Measurements from ENCODE around the gene APLN.

Gene APLN

DNA sequence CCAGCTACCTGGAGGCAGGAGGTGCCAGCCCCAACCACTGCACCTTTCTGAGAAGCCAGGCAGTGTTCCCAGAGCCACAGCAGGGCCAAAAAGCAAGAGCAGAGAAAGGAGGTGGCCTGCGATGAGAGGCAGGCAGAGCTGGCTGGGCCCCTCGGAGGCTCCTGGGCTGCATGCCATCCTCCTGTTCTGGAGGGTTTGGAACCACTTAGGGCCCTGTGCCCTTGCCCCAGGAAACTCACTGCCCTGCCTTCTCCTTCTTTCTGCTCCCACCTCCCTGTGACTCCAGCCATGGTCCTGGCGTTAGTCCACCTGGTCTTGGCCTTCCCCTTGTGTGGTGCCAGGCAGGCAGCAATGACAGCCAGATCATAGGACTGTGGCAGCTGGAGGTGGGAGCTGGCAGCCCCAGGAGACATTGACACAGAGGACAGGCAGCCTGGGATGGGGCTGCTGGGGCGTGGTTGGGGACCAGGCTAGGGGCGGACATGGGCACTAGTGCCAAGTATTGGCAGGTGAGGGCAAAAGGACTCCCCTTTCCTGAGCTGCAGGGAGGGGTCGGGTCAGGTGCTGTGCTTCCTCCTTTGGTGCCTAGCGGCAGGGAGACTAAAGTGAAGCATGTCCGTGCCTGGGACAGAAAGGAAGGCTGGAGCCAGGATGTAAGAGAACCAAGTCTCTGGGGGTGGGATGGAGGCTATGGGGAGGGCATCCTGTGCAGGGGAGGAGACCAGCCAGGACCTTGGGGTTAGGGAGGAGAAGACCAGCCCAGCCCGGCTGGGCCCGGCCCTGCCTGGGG lies 1.4 kb downstream of the APLN start:
- TF ChIP-seq GATA2 (IDR thresholded peaks at IDR 0.05; ENCODE audit: low read depth, low read length): no peak
- no peak for TF ChIP-seq GATA3 (IDR thresholded peaks at IDR 0.05; ENCODE audit: low read depth, low read length)

DNA sequence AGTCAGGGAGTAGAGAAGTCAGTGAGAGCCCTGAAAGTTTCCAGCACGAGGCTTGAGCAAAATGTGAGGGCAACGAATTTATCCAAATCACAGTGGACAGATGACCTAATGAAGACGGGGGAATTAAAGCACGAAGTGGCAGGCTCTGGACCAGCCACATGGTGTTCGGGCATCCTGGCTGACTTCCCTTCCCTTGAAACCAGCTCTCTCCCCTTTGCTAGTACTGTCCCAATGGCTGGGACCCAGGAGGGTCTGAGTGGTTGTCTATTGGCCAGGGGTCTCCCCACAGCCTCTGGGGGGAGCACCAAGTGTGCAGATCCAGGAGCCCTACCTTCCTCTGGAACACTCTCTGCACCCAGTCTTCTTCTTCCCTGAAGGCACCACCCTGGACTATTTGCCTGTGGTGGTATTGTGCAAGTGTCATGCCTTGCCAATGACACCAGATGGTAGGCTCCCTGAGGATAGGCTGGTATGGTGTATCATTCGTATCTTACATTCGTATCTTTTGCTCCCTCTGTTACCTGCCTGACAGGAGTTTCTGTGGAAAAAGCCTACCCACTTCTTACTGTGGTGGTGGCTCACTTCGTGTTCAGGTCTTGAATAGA lies 2.1 kb downstream of the APLN start:
- no peak for TF ChIP-seq GATA3 (IDR thresholded peaks at IDR 0.05; ENCODE audit: low read depth, low read length)
- TF ChIP-seq GATA2 (IDR thresholded peaks at IDR 0.05; ENCODE audit: low read depth, low read length): no peak

DNA sequence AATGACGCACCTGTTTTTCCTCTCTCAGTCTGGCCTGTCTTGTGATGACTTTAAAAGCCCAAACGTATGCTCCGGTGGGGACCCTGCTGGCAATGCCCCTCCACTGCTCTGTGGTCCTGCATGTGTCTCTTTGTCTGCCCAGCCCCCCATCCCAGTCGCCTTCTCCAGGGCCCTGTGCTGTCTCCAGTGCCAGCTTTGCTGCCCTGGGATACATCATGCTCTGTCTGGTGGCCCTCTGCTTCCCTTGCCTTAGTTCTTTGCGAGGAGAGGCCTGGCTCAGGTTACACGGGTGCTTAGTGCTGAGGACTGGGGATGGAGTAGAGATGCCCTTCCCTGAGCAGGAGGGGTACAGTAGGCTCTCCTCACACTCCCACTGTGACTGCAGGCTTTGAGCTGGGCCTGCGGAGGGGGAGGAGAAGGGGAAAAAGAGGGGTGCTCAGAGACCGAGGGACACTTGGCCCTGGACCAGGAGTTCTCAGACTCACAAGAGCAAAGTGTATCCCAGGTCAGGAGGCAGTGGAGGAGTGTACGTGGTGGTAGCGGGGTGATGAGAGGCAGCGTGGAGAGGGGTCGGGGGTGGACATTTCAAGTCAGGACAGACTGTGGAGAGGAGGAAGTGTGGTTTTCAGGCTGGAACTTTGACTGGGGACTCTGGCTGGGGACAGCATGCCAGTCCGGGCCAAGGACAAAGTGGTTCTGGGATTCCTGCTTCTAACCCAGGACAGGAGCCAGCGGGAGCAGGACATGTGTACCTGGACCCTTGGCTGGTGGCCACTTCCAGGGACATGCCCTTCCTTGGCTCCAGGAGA lies 2.8 kb downstream of the APLN start:
- TF ChIP-seq GATA2 (IDR thresholded peaks at IDR 0.05; ENCODE audit: low read depth, low read length): no peak
- no peak for TF ChIP-seq GATA3 (IDR thresholded peaks at IDR 0.05; ENCODE audit: low read depth, low read length)

DNA sequence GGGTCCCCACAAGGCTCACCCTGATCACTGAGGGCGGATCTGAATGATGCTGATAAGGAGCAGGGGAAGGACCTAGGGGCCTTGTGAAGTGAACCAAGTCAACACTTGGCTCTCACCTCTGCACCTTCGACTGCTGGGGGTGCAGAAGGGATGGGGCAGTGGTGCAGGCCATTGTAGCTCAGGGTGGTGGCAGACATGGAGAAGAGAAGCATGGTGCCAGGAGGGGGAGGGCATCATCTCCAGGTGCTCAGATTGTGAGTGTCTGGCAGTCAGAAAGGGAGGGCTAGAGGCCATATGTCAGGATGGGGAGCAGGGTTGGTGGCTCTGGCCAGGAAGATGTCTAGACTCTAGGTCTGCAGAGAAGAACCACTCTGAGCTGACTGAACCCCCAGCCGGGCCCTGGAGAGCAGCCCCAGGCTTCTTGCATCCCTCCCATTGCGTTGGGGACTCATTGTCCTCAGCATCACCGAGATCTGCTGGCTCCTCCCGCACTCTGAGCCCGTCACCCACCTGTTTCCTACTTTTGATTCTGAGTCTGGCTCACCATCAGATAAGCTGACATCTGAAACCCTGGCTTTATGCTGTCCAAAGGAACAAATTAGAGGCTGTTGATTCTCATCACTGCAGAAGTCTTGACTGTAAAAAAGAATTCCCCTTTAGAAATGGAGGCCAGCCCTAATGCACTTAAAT lies 3.8 kb downstream of the APLN start:
- TF ChIP-seq GATA3 (IDR thresholded peaks at IDR 0.05; ENCODE audit: low read depth, low read length) (no peak), GATA2 (IDR thresholded peaks at IDR 0.05; ENCODE audit: low read depth, low read length) (peak; percentile 39; the same call in 1 of the 2 replicates)

DNA sequence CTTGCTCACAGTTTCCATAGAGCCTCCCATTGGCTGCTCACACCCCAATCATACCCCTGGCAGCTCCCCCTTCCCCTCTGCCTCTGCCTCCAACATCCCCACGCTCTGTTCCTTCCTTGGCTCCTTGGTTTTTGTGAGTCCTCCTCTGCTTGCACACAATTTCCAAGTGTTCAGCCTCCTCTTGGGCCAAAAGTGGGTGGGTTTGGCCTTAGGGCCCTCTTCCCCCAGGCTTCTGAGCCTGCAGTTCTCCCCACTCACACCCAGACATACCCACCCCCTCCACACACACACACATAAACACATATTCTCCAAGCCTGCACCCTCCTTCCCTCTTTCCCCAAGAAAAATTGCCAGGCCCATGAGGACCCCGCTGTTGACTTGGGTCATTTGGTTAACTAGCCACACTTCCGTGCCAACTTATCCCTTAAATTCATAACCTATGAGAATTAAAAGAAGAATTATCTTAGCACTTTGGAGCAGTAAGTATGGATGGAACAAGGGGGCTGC lies 4.5 kb downstream of the APLN start:
- no peak for TF ChIP-seq GATA2 (IDR thresholded peaks at IDR 0.05; ENCODE audit: low read depth, low read length)
- no peak for TF ChIP-seq GATA3 (IDR thresholded peaks at IDR 0.05; ENCODE audit: low read depth, low read length)

DNA sequence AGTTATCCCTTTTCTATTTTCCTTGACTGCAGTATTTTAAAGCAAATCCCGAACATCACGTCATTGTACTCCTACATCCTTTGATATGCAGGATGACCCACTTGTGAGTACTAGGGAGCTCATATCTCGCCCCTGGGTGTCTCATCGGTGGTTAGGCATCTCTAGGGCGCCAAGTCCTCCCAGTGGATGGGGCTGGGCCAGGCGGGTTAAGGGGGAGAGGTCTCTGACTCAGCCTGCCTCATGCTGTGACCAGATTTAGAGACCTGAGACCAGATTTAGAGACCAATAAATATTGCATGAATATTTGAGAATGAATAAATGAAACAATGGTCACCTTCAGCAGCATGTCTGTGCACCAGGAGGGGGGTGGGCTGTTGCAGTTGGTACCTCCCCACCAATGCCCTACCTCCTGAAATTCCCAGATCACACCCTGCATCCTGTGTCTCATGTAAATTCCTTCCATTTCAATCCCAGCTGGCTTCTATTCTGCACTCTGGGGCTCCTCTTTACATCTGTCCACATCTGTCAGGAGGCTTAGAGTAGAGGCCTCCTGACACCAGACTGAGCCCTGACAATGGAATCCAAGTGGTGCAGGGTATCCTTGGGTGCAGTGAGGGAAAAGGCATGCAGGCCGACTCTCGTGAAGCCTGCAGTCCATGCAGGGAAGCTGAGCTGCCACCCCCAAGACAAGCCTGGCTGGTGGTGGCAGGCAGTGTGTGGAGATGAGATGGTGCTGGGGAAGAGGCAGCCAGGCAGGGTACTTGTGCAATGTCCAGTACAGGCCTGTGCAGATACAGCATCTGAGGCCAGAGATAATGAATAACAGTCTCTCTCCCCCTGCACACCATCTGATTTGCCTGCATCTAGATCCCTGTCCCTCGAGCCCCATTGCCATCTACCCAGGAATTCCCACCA lies 5.2 kb downstream of the APLN start:
- TF ChIP-seq GATA2 (IDR thresholded peaks at IDR 0.05; ENCODE audit: low read depth, low read length): no peak
- TF ChIP-seq GATA3 (IDR thresholded peaks at IDR 0.05; ENCODE audit: low read depth, low read length): no peak

DNA sequence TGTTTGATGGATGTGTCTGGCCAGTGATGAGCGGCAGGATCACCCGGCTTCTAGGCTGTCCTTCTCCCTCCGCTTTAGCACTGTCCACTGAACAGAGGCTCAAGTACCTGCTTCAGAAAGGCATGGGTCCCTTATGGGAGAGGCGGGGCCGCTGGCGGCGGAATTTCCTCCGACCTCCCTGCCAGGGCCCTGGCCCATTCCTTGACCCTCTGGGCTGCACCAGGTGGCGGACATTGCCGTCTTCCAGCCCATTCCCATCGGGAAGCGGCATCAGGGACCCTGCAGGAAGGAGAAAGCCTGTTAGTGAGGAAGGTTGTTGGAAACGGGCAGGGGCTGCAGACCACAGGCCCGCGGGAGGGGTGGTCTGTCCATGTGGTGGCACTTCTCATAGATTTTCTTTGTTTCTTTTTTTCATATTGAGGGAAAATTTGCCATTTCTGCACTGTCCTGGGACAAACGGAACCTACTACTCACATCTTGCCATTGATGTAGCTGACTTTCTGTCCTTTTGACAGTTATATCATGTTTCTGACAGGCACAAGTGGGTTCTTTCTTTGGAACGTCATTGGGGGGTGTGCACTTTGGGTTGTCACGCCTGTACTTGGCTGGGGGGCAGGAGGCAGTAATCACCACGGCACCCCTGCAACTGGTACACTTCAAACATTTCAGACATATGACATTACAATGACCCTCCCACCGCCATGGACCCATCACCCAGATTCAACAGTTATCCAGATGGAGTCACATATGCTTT lies 6.1 kb downstream of the APLN start:
- TF ChIP-seq GATA2 (IDR thresholded peaks at IDR 0.05; ENCODE audit: low read depth, low read length) (no peak), GATA3 (IDR thresholded peaks at IDR 0.05; ENCODE audit: low read depth, low read length) (no peak)

DNA sequence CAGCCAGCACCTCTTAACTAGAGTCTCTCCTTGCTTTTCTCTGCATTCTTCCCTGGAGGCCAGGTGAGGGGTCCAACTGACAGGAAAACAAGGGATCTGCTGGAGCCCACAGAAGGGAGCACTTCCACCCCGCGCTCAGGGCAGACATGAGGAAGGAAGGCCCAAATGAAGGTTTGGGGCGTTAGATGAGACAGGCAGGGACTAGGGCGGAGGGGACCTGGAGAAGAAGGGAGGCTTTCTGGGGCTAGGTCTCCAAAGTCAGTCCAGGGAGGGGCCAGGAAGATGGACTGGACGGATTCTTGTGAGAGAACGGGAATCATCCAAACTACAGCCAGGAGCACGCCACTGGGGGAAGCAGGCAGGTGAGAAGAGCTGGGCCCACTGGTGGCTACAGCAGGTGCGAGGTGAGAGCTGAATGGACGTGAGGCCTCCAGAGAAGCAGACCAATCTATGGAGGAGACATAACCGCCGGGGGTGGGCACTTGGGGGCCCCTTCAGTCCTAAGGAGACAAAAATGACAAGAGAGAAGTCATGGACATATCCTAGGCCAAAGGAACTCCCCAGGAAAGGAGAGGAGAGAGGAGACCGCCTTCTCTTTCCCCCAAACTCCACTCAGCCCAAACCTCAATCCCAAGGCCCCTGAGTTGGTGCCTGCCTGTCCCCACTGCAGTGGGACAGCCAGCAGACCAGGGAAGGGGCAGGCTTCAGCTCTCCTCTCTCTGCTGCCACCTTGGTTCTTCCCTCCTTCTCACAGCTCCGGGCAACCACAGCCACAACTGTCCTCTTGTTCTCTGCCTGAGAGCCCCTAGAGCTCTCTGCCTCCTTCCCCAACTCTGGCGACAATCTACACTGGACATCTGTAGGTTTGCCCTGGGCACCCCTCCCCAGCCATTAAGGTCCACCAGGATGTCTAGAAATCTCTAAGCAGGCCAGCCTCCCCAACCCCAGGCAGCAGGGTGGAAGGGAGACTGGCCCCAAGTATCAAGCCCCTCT lies 7.0 kb downstream of the APLN start:
- TF ChIP-seq GATA2 (IDR thresholded peaks at IDR 0.05; ENCODE audit: low read depth, low read length) (no peak), GATA3 (IDR thresholded peaks at IDR 0.05; ENCODE audit: low read depth, low read length) (no peak)

DNA sequence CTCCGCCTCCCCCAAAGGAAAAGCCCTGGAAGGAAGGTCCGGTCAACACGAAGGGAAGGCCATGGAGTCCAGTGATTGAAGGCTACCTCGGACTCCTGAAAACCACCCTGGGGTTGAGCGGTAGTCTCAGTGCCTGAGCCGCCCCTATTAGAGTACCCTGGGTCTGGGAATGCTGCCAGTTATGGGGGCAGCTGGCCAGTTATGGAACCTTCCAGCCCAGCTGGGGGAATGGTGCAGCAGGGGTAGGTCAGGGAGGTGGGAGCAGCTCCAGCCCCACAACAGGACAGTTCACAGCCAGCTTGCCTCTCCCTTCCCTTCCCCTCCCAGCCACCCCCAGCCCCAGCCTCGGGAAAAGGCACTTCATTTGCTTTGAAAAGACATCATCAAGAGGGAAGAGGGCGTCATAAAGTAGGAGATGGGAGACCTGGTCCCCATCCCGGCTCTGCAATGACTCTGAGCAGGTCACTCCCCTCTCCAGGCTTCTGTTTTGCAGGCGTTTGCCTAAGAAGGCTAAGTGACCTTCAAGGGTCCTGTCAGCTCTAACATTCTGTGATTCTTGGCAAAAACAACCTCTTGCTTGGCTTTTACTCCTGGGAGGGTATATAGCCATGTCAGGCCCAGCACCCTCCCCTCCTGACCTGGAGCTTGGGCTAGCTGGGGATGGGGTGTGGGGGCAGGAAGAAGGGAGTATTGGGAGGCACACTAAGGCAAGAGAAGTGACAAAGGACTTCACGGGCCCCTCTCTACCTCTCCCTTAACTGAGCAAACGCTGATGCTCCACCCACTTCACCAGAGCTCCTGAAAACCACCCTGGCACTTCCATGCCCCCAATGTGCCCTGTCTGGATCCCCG lies 8.0 kb downstream of the APLN start:
- no peak for TF ChIP-seq GATA2 (IDR thresholded peaks at IDR 0.05; ENCODE audit: low read depth, low read length)
- no peak for TF ChIP-seq GATA3 (IDR thresholded peaks at IDR 0.05; ENCODE audit: low read depth, low read length)

DNA sequence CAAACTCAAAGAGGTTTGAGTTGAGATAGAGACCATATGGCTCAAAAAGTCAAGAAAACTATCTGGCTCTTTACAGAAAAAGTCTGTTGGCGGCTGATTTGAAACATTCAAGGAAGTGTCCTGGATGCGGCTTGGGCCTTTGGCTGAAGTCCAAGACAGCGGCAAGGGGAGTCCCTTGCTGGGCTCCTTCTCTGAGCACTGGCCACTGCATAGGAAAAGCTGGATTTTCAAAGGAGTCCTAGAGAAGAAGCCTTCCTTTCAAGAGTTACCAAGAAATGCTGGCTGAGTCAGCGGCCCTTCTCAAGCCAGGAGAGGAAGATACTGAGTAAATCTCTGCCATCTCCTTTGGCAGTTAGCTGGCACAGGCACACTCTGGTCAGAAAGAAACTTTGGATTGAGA lies 12.1 kb downstream of the APLN start:
- no peak for TF ChIP-seq GATA3 (IDR thresholded peaks at IDR 0.05; ENCODE audit: low read depth, low read length)
- TF ChIP-seq GATA2 (IDR thresholded peaks at IDR 0.05; ENCODE audit: low read depth, low read length): no peak

All from SH-SY5Y (cell line).